Subcutaneous adipose tissue (tissue), 4 donors: ENCODE measurements around the gene RPN2. TPM values are rescaled to one million over a fixed set of nuclear protein-coding genes. Genes with fewer than 3 reads are reported as not detected.

Experiments
- total RNA-seq, 4 donors: library from RNA; depleted of rRNA; stranded (reverse); fragments of >200 nt; gene quantifications; one replicate each; pipeline ENCODE4 v1.1.0, GENCODE V29; 2016
- TF ChIP-seq, protein P1 (sequence below): fragments of 450-650 bp; IDR thresholded peaks from one replicate; pipeline ENCODE4 v1.5.1; 2016; ENCODE audit warnings: low read depth, mild to moderate bottlenecking, control low read depth, antibody characterized with exemption, moderate library complexity

The RPN2 gene
- total RNA-seq, 4 donors from 2014 or later, result 65.6 to 130 (median 109) TPM

DNA sequence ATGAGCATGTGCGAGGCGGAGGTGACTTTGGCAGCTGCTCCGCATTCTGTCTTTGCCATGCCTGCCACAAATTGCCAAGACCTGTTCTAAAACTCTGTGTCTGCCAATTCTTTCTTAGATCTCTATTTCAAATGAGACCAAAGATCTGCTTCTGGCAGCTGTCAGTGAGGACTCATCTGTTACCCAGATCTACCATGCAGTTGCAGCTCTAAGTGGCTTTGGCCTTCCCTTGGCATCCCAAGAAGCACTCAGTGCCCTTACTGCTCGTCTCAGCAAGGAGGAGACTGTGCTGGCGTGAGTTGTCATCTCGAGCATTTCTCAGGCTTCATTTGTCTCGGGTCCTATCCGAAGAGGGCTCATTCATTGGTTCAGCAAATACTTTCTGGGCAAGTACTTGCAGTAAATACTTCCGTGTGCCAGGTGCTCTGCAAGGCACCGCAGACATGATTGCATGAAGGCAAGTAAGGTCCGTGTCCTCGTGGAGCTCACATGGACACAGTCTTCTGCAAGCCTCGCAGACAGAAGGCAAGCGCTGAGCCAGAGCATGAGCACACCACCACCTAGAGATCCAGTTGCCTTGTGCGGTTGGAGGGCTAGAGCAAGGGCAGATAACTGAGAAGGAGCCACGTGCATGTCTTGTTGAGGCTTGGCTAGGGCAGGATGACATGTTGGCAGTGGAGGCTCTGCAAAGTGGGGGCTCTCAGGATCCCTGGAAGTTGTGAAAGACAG, 20.0 kb downstream of the RPN2 start:
- TF ChIP-seq, protein P1, sequence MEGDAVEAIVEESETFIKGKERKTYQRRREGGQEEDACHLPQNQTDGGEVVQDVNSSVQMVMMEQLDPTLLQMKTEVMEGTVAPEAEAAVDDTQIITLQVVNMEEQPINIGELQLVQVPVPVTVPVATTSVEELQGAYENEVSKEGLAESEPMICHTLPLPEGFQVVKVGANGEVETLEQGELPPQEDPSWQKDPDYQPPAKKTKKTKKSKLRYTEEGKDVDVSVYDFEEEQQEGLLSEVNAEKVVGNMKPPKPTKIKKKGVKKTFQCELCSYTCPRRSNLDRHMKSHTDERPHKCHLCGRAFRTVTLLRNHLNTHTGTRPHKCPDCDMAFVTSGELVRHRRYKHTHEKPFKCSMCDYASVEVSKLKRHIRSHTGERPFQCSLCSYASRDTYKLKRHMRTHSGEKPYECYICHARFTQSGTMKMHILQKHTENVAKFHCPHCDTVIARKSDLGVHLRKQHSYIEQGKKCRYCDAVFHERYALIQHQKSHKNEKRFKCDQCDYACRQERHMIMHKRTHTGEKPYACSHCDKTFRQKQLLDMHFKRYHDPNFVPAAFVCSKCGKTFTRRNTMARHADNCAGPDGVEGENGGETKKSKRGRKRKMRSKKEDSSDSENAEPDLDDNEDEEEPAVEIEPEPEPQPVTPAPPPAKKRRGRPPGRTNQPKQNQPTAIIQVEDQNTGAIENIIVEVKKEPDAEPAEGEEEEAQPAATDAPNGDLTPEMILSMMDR, result no peak

DNA sequence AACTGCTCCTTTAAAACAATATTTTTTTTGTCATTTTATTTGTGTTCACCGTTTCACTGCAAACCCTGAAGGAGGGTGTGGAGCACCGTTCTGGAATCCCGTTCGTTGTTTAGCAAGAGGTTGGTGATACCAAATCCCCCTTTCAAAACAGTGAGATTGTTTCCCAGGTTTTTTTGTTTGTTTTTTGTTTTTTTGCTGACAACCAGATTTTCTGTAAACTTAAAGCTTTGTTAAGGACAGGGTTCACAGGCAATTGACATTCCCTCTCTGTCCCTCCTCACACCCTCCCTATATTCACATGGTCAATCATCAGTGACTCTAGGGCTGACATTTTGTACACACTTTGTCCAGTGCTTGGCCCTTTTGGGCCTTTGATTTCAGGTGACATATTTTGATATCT, 21.2 kb downstream of the RPN2 start:
- TF ChIP-seq, protein P1, result no peak

DNA sequence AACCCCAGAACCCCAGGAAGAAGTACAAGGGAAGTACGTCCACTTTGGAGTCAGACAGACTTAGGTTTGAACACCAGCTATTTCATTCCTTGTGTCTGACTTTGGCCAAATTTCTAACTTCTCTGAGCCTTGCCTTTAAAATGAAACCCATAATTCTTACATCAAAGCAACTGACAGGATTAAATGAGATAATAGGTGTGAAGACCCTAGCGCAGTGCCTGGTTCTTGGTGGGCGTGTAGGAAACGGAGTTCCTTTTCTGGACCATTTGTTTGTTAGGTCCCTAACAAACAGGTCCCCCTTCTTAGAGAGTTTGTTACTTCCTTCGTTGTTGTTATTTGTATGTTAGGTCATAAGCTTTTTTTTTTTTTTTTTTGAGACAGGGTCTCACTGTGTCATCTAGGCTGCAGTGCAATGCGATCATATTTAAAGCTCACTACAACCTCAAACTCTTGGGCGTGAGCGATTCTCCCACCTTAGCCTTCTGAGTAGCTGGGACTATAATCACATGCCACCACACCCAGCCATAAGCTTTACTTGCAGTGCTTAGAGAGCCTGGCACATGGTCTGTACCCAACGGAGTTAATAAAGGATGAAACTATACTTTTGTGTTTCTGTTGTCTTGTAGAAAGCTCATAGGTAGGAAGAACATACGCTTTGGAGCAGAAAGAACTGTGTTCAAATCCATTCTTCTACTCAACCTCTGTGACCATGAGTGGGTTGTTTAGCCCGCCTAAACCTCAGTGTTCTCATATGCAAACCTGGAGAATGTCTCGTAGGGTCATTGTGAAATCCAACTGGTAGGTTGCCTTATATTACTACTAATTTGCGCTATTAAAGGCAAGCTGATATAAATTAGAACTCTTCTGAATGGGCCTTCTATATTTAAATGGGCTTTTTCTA, 22.0 kb downstream of the RPN2 start:
- TF ChIP-seq, protein P1, result no peak

DNA sequence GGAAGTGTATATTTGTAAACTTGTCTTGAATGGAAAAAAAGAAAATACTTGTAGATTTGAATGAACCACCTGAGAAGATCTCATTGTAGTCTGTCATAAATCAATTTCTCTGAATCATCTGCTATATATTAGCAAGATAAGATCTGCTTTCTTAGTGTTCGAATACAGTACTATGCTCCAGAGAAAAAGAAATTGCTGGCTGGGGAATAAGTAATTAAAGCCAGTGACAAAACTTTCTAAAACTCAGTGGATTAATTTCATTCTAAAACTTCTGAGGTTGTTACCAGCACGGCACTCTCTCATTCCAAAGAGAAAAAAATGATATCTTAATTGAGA, 22.7 kb downstream of the RPN2 start:
- TF ChIP-seq, protein P1, result no peak

DNA sequence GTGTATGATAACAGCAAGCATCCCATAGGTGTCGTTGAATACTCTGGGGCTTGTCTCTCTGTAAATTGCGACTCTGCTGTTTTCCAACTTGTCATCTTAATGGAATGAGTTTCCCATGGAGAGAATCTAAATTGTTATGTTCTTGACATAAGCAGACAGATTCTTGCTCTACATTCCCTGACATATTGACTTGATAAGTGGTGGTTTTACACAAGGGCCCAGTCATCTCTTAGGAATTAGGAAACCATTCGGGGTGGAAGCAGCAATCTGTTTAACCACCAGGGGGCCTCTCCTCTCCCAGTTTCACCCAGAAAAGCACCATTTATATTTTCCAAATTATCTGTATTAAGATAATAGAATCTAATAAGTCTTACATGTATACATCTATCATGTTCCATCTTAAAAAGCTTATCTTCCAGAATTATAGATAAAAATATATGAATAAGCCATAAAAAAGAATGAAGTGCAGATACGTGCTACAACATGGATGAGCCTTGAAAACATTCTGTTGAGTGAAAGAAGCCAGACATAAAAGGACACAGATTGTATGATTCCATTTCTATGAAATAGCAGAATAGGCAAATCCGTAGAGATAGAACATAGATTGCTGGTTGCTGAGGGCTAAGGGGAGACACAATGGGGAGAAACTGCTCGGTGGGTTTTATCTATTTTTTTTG, 23.3 kb downstream of the RPN2 start:
- TF ChIP-seq, protein P1, result no peak

DNA sequence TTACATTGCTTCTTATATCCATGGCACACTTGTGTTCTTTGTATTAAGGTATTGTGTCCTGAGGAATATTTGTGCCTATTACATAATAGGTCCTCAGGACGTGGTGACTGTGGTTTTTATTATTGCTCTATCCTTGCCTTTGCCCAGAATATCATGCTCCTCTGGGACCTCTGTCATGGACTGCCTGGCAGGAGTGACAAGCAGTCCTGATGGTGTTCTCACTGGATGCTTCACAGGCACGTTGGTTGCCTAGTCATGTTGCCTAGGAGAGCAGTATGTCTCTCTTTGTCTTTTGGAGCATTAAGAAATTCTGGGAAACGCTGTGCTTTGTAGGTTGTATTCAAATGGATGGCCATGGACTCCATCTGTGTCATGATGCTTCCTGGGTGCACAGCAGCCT, 24.9 kb downstream of the RPN2 start:
- TF ChIP-seq, protein P1, result no peak

DNA sequence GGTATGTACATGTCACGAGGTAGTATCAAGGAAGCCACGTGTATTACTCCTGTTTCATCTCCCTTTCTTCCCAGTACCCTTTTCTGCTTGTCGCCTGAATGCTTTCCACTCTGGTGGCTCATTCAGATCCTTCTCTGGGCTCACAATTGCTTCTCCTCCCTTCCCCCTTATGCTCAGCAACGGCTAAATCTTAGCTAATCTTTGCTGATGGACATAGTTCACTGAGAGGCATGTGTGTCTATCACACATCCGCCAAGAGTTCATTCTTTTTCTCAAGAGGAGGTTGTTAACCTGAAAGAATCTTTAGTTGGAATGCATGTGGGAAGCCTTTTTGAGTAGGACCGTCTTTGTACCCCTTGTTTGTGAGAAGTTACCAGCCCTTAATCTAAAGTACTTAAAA, 26.0 kb downstream of the RPN2 start:
- TF ChIP-seq, protein P1, result no peak
